Fibroblast of the aortic adventitia (primary cell): ENCODE measurements around the gene CORO1C. TPM values are rescaled to one million over a fixed set of nuclear protein-coding genes. Genes with fewer than 3 reads are reported as not detected.

ENCODE experiments used
- DNase-seq: peaks from one replicate; pipeline ENCODE4 v3.0.0-alpha.2; 2010; ENCODE audit warnings: low read depth
- H3K4me3 ChIP-seq: 2 replicates; pipeline ENCODE4 v1.5.1; 2011; ENCODE audit warnings: low read depth, mild to moderate bottlenecking, control low read depth, low read length, moderate library complexity
- total RNA-seq: library from RNA; depleted of rRNA; stranded (reverse); fragments of >200 nt; gene quantifications from 2 replicates; pipeline ENCODE4 v1.2.3, GENCODE V29; 2012; ENCODE audit warnings: low replicate concordance
- TF ChIP-seq, protein P1 (sequence below): IDR thresholded peaks from 2 replicates; pipeline ENCODE4 v1.5.1; 2011; ENCODE audit warnings: mild to moderate bottlenecking, low read length, control low read depth, inconsistent platforms; ENCODE audit not compliant: insufficient read depth

The CORO1C gene
- total RNA-seq, 1 donor = 202 TPM

DNA sequence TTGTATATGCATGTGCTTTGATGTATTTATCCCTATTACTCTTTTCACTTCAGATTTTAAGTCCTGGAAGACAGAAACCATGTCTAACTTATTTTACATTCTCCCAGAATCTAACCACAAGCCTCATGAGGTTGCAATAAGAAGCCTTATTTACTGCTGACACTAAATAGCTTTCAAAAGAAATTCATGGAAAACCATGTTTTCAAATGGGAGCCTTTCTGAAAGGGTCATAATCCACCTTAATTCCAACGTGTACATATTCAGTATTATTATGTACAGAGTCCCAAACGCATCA lies 34.4 kb downstream of the CORO1C start:
- no peak overlapping the region for H3K4me3 ChIP-seq
- TF ChIP-seq, protein P1, sequence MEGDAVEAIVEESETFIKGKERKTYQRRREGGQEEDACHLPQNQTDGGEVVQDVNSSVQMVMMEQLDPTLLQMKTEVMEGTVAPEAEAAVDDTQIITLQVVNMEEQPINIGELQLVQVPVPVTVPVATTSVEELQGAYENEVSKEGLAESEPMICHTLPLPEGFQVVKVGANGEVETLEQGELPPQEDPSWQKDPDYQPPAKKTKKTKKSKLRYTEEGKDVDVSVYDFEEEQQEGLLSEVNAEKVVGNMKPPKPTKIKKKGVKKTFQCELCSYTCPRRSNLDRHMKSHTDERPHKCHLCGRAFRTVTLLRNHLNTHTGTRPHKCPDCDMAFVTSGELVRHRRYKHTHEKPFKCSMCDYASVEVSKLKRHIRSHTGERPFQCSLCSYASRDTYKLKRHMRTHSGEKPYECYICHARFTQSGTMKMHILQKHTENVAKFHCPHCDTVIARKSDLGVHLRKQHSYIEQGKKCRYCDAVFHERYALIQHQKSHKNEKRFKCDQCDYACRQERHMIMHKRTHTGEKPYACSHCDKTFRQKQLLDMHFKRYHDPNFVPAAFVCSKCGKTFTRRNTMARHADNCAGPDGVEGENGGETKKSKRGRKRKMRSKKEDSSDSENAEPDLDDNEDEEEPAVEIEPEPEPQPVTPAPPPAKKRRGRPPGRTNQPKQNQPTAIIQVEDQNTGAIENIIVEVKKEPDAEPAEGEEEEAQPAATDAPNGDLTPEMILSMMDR = no peak
- no peak for DNase-seq

DNA sequence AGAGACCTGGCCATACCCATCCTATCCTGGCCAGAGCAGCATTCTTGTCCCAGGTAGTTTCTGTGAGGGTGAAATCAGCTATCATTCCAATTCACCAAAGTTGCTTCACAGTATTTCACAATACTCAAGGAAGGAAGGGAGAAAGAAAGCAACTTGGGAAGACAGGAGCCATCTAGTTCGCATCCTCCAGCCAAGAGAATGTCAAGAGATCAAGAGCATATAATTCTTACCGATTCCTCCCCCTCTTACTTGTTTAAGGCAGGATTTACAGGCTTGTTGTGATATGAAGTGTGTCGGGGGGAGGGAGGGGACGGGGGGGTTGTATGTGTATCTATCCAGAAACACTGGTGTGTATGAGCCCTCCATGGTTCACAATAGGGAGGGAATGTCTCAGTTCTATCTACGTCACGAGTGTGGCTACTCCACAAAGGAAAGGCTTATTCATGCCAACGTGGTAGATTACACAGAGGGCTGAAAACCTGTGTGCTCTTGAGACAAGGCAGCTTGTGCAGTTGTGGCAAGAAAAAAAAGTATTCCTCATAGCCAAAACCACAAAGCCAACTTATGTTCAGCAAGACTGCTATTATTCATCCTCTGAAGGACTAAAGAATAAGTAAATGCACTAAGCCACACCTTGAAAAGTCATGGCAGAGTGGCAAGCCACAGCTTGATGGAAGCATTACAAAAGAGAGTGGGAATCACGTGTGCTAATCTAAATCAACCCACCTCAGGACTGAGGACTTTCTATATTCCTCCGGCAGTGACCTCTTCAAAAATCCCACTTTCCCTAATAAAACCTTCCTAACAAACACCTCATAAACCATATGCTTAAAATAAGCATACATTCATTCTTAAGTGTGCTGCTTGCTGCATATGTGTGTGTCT lies 35.0 kb downstream of the CORO1C start:
- peak overlapping the region; percentile 46 for H3K4me3 ChIP-seq
- TF ChIP-seq, protein P1 = no peak

DNA sequence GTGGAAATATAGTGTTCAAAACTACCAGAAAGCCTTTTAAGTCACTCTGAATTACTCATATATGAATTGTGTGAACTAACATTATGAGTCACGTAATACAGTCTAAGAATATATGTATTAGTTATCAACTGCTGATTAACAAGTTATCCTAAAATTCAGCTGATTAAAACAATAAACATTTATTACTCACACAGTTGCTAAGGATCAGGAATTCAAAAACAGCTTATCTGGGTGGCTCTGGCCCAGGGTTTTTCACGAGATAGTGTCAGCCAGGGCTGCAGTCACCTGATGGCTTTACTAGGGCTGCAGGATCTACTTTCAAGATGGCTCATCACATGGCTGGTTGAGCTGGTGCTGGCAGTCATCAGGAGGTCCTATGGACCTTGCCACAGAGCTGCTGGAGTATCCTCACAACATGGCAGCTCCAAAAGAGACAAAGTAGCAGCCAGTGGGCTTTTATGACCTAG lies 36.5 kb downstream of the CORO1C start:
- no peak overlapping the region for H3K4me3 ChIP-seq
- DNase-seq = peak; percentile 53
- TF ChIP-seq, protein P1 = no peak

More for the DNA sequence above, 35.0 kb downstream of the CORO1C start:
- DNase-seq = peak; percentile 100

DNA sequence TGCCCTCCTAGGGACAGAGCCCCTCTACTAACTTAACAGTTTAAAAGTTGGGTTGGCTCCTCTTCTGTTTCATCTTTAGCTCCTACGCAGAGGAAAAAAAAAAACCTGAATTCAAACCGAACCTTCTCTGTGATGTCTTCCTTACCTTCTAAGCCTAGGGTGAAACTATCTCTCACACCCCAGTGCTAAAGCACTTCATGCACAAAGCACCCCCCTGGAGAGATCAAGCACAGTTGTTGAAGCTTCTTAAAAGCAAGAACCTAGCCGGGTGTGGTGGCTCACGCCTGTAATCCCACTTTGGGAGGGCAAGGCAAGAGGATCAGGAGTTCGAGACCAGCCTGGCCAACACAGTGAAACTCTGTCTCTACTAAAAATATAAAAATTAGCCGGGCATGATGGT lies 37.6 kb downstream of the CORO1C start:
- no peak for DNase-seq
- no peak overlapping the region for H3K4me3 ChIP-seq
- TF ChIP-seq, protein P1 = no peak

DNA sequence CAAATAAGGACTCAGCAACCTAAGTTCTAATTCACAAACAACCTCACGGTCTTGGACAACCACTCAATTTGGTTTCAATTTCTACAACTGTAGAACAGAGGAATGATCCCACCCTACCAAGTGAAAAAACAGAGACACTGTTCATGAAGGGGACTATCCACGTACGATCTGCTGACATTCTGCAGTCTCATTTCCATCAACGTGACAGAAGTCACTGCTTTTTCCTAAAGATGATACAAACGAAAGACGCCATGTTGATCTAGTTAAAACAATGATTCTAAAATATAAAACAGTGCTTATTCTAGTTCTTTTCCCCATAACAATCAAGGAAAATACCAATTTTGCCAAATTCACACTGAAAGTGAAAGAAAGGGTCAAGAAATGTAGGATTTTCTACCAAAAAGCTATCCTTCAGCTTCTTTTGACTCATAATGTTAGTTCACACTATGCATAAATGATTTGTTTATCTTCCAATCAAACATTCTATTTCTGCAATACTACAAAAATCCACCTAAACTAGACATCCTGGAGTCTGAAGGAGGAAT lies 38.1 kb downstream of the CORO1C start:
- no peak overlapping the region for H3K4me3 ChIP-seq
- TF ChIP-seq, protein P1 = no peak
- DNase-seq = no peak

DNA sequence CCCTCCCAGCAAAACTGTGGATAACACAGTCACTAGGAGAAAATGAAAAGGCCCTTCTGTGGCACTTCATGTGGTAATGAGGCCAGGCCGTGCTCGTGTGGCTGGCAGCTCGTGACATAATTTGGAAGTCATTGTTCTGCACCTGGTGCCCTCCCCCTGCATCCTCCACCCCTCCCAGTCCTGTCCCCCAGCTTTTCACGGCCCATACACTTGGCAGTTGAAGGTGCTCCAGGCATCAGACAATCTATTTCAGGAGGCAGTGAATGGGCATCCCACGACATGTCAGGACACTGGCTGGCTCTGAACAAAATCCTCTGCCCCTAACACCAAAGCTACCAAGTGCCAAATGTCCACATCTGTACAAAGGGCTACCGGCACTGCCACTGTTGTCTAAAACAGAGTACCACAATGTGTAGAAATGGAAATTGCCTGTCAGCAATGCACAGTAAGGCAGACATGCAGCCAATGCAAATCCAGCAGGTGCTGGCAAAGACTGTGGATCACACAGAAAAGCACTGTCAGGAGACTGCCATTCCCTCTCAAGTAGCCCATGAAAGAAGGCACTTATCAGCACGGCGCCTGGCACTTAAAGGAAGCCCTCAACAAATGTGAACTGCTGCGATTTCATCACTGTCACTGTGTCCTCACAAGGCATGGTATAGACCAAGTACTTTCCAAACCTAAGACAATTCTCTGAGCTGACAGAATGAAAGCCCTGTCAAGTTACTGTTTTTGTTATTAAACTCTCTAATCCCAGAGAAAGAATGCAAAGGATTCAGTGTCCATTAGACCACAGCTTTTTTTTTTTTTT lies 39.1 kb downstream of the CORO1C start:
- no peak for DNase-seq
- TF ChIP-seq, protein P1 = no peak
- H3K4me3 ChIP-seq = peak overlapping the region; percentile 11
